Measurements from ENCODE around the gene P4HA2. TPM values are rescaled to one million over a fixed set of nuclear protein-coding genes. Genes with fewer than 3 reads are reported as not detected.

The P4HA2 gene
- total and polyA plus RNA-seq, 2 donors = 13.2 to 16.5 TPM

DNA sequence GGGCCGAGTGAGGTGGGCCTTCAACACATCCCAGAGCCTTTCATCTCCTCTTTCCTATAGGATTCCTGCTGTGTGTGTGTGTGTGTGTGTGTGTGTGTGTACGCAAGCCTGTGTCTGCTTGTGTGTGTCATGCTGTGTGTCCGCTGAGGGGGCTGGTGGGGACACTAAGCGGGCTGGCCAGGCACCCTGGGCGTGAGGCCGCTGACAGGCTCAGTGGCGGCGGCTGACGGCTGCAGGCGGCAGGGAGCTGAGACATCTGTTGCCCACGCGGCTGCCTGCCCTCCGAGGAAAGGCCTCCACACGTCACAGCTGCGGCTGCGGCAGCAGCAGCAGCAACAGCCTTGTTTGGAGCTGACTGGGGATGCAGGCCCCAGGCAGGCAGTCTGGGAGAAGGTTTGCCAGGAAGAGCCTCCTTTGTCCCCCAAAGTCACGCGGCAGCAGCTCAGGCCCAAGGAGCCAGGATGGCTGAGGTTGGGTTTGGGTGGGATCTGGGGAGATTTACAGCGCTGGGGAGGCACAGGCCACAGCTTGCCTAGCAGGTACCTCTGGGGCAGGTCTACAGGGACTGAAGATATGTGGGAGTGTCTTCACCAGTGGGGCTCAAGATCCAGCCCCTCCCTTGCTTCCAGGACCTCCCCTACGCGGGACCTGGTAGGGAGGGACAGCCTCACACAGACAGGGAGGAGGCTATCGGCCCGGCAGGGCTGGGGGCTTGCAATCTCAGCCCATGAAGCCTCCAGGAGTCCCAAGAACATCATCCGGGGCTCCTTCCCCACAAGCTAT, 31.6 kb upstream of the P4HA2 start:
- H3K9me3 ChIP-seq (ENCODE audit: control insufficient read depth in 2 of 2, insufficient read depth in 1 of 2, low read length in 1 of 2) = no peaks in the 10 kb centered on the region
- 92% methylated on average over 24 of the region's 24 CpGs for WGBS
- no peak overlapping the region for H3K4me3 ChIP-seq (ENCODE audit: low read length in 2 of 2)
- DNase-seq (ENCODE audit: low read depth in 6 of 9, low spot score in 9 of 9) = no peak
- H3K4me1 ChIP-seq (ENCODE audit: control insufficient read depth in 2 of 2, insufficient read depth in 2 of 2, low read length in 2 of 2) = peaks cover 0 to 12% of the 10 kb centered on the region in 2 donors
- H3K27ac ChIP-seq (ENCODE audit: low read depth in 1 of 2, low read length in 1 of 2) = peak overlapping the region; percentile 46 to 80
- no peaks in the 10 kb centered on the region for H3K36me3 ChIP-seq (ENCODE audit: control insufficient read depth in 2 of 2, insufficient read depth in 2 of 2, low read length in 1 of 2)
- peaks cover 2 to 40% of the 10 kb centered on the region in 2 donors for H3K27me3 ChIP-seq (ENCODE audit: control insufficient read depth in 2 of 2, insufficient read depth in 1 of 2, low read length in 1 of 2)

DNA sequence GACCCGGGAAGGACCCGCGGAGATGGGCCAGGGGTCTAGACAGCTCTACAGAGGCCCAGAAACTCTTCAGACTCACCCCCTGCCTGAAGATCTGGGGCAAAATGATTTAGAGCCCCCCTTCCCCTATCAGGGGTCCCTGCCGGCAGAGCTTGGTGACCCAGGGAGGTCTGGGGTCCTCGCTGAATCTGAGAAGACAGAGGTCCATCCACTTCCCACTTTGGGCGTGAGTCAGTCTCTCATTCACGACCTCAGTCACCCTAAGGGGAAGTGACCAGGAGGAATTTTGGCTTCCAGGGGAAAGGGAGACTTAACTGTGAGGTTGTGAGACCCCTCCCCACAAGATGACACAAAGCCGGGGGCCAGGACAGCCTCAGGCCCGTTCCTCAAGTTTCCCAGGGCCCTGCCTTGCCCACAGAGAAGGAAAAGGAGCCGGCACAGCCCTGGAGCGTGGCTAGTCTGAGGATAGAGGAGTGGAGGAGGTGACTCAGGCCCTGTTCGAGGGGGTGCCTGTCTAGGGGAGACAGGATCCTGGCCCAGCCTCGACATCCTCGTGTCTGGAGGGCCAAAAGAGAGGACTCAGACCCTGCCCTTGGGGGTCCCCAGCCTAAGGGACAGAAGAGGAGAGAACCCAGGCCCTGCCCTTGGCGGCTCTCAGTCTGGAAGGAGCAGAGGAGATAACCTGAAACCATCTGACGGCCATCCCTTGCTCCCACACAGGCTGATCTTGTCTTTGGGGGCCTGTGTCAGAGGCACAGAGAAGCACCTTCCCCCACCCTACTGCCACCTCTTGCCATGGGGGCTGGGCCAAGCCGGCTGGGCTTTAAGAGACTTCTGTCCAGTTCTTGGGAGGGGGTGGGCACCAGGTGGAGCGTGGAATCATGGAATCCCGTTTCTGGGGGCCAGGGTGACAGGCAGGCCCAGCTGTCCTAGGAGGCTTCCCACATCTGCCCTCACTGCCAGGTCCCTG, 30.7 kb upstream of the P4HA2 start:
- WGBS = 88% methylated on average over 19 of the region's 19 CpGs
- DNase-seq (ENCODE audit: low read depth in 6 of 9, low spot score in 9 of 9) = no peak
- H3K27me3 ChIP-seq (ENCODE audit: control insufficient read depth in 2 of 2, insufficient read depth in 1 of 2, low read length in 1 of 2) = peaks cover 2 to 40% of the 10 kb centered on the region in 2 donors
- no peaks in the 10 kb centered on the region for H3K36me3 ChIP-seq (ENCODE audit: control insufficient read depth in 2 of 2, insufficient read depth in 2 of 2, low read length in 1 of 2)
- peak overlapping the region; percentile 46 to 80 for H3K27ac ChIP-seq (ENCODE audit: low read depth in 1 of 2, low read length in 1 of 2)
- H3K4me3 ChIP-seq (ENCODE audit: low read length in 2 of 2) = peak overlapping the region; percentile 36 to 40
- H3K9me3 ChIP-seq (ENCODE audit: control insufficient read depth in 2 of 2, insufficient read depth in 1 of 2, low read length in 1 of 2) = no peaks in the 10 kb centered on the region
- peaks cover 0 to 12% of the 10 kb centered on the region in 2 donors for H3K4me1 ChIP-seq (ENCODE audit: control insufficient read depth in 2 of 2, insufficient read depth in 2 of 2, low read length in 2 of 2)

DNA sequence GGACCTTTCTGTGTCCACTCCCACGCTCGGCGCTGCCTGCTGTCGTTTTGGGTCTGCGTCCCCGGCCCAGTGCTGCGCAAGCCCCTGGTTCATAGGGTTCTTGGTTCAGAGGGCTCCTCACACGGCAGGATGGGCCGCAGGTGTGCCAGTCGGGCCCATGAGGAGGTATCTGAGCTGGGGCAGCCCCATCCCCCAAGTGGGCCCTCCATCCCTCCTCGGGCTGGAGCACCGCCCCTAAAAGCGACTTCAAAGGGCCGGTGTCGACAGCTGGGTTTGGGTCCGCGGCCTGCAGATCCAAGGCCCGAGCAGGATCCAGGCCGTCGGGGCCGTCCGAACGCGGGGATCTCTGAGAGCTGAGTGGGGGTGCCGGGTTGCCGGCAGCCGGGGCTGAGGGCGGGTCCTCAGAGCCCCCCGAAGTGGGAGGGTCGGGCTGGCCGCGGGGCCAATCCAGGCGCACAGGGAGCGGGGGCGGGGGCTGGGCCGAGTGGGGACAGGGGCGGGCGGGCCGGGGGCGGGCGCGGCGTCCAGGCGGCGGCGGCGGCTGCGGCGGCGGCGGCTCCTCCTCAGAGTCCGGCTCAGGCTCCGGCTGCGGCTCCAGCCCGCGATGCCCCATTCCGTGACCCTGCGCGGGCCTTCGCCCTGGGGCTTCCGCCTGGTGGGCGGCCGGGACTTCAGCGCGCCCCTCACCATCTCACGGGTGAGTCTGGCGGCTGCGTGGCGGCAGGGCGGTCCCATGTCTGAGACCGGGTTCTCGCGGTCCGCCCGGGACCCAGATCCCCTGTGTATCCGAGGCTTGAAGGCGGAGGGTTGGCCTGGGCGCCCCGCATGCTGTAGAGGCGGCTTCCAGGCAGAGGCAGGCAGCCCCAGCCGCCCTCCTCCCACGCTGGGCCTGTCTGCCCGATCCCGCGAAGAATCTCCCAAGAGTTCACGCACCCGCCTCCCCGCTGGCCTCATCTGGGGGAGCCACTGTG, 29.8 kb upstream of the P4HA2 start, which contains the start of gene PDLIM4:
Gene PDLIM4 (plus strand): TSS at position 566 of the 971 bp plus-strand sequence. CDS start 39 bp downstream, at position 605.
- WGBS = 27% methylated on average over 88 of the region's 88 CpGs

DNA sequence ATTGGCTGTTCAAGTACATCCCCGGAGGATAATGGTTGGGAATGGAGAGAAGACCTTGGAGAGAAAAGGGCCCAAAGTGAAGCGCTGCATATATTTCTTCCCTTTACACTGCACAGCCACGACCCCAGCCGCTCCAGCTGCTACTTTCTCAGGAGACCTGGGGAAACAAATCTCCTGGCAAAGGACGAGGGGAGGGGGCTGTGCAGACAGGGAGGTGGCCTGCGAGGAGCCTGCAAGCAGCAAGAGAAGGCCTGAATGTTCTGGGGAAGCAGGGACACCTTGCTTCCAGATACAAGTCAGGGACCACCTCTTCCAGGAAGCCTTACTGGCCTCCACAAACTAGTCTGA, 29.1 kb upstream of the P4HA2 start:
- no peak for DNase-seq (ENCODE audit: low read depth in 6 of 9, low spot score in 9 of 9)
- H3K27me3 ChIP-seq (ENCODE audit: control insufficient read depth in 2 of 2, insufficient read depth in 1 of 2, low read length in 1 of 2) = peaks cover 2 to 40% of the 10 kb centered on the region in 2 donors
- H3K9me3 ChIP-seq (ENCODE audit: control insufficient read depth in 2 of 2, insufficient read depth in 1 of 2, low read length in 1 of 2) = no peaks in the 10 kb centered on the region
- no peak overlapping the region for H3K27ac ChIP-seq (ENCODE audit: low read depth in 1 of 2, low read length in 1 of 2)
- no peak overlapping the region for H3K4me3 ChIP-seq (ENCODE audit: low read length in 2 of 2)
- no peaks in the 10 kb centered on the region for H3K36me3 ChIP-seq (ENCODE audit: control insufficient read depth in 2 of 2, insufficient read depth in 2 of 2, low read length in 1 of 2)
- peaks cover 0 to 14% of the 10 kb centered on the region in 2 donors for H3K4me1 ChIP-seq (ENCODE audit: control insufficient read depth in 2 of 2, insufficient read depth in 2 of 2, low read length in 2 of 2)
- WGBS = 97% methylated on average over 6 of the region's 6 CpGs

More for the DNA sequence above, 29.8 kb upstream of the P4HA2 start, which contains the start of gene PDLIM4:
- Histone ChIP-seq H3K27me3 (ENCODE audit: control insufficient read depth in 2 of 2, insufficient read depth in 1 of 2, low read length in 1 of 2) (peaks cover 2 to 40% of the 10 kb centered on the region in 2 donors), H3K4me1 (ENCODE audit: control insufficient read depth in 2 of 2, insufficient read depth in 2 of 2, low read length in 2 of 2) (peaks cover 0 to 14% of the 10 kb centered on the region in 2 donors), H3K36me3 (ENCODE audit: control insufficient read depth in 2 of 2, insufficient read depth in 2 of 2, low read length in 1 of 2) (no peaks in the 10 kb centered on the region), H3K4me3 (ENCODE audit: low read length in 2 of 2) (peak within 1 kb of the TSS; percentile 36 to 40), H3K9me3 (ENCODE audit: control insufficient read depth in 2 of 2, insufficient read depth in 1 of 2, low read length in 1 of 2) (no peaks in the 10 kb centered on the region), H3K27ac (ENCODE audit: low read depth in 1 of 2, low read length in 1 of 2) (peak within 1 kb of the TSS in 1 of 2 donors; percentile 80)
- peak in 3 of 9 donors; percentile 11 to 53 (median 23) for DNase-seq (ENCODE audit: low read depth in 6 of 9, low spot score in 9 of 9)

DNA sequence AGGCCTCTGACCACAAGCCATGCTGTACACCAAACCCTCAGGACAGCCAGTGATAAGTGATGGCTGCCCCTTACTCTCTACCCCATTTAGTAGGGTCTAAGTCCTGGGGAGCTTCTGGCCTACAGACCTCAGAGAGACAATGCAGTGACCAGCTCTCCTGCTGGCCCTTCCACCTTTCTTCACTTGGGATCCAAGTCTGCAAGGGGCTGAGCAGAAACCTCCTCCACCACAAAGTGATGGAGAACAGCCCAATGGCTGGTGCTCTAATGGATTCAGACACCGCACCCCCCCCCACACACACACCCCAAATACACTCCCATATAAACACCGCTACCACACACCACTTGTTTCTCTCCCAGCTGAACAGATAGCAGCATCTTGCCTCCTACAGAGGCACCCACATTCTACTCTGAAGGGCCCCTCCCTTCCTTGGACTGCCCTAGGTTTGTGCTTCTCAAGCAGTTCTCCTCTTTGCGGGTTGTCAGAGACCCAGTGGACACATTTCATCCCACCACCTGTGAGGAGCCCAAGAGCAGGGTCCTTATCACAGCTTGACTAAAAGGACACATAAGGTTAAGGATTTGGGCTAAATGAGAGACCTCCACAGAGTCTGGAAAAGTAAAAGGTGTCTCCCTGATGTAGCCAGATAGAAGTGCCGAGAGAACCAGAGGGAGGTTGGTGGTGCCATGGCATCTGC, 28.6 kb upstream of the P4HA2 start:
- Histone ChIP-seq H3K9me3 (ENCODE audit: control insufficient read depth in 2 of 2, insufficient read depth in 1 of 2, low read length in 1 of 2) (no peaks in the 10 kb centered on the region), H3K4me3 (ENCODE audit: low read length in 2 of 2) (no peak overlapping the region), H3K27me3 (ENCODE audit: control insufficient read depth in 2 of 2, insufficient read depth in 1 of 2, low read length in 1 of 2) (peaks cover 2 to 40% of the 10 kb centered on the region in 2 donors), H3K36me3 (ENCODE audit: control insufficient read depth in 2 of 2, insufficient read depth in 2 of 2, low read length in 1 of 2) (no peaks in the 10 kb centered on the region), H3K4me1 (ENCODE audit: control insufficient read depth in 2 of 2, insufficient read depth in 2 of 2, low read length in 2 of 2) (peaks cover 0 to 12% of the 10 kb centered on the region in 2 donors), H3K27ac (ENCODE audit: low read depth in 1 of 2, low read length in 1 of 2) (no peak overlapping the region)
- over 99% methylated on average over 4 of the region's 4 CpGs for WGBS
- DNase-seq (ENCODE audit: low read depth in 6 of 9, low spot score in 9 of 9) = no peak

DNA sequence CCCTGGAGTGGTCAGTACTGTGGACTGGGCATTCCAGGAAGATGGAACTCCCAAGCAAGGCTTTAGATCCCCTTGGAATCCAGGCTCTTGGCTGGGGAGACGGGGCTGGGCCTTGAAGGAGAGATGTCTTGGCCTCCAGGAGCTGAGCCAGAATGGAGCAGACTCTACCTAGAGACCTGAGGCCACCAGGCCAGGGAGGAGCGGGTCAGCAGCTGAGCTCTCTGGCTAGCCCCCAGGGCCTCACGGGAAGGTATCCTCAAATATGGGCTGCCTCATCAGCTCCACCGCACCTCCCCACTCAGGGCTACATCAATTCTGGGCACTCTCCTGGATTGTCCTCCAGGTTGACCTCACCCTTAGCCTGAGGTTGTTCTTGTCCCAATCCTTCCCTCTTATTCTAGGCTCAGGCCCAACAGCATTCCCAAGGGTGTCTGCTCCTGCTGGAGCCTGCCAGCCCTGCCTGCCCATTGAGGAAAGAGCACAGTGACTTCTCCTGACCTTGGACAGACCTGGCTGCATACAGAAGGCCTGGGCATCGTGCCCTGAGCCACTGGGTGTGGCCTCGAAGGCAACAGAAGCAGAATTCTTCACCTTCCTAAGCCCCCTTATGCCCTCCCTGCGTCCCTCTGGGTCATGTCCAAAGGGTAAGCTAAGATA, 26.8 kb upstream of the P4HA2 start:
- no peaks in the 10 kb centered on the region for H3K36me3 ChIP-seq (ENCODE audit: control insufficient read depth in 2 of 2, insufficient read depth in 2 of 2, low read length in 1 of 2)
- peaks cover 2 to 38% of the 10 kb centered on the region in 2 donors for H3K27me3 ChIP-seq (ENCODE audit: control insufficient read depth in 2 of 2, insufficient read depth in 1 of 2, low read length in 1 of 2)
- H3K4me3 ChIP-seq (ENCODE audit: low read length in 2 of 2) = no peak overlapping the region
- DNase-seq (ENCODE audit: low read depth in 6 of 9, low spot score in 9 of 9) = no peak
- H3K4me1 ChIP-seq (ENCODE audit: control insufficient read depth in 2 of 2, insufficient read depth in 2 of 2, low read length in 2 of 2) = peaks cover 0 to 7% of the 10 kb centered on the region in 2 donors
- 76% methylated on average over 7 of the region's 7 CpGs for WGBS
- no peaks in the 10 kb centered on the region for H3K9me3 ChIP-seq (ENCODE audit: control insufficient read depth in 2 of 2, insufficient read depth in 1 of 2, low read length in 1 of 2)
- H3K27ac ChIP-seq (ENCODE audit: low read depth in 1 of 2, low read length in 1 of 2) = no peak overlapping the region

DNA sequence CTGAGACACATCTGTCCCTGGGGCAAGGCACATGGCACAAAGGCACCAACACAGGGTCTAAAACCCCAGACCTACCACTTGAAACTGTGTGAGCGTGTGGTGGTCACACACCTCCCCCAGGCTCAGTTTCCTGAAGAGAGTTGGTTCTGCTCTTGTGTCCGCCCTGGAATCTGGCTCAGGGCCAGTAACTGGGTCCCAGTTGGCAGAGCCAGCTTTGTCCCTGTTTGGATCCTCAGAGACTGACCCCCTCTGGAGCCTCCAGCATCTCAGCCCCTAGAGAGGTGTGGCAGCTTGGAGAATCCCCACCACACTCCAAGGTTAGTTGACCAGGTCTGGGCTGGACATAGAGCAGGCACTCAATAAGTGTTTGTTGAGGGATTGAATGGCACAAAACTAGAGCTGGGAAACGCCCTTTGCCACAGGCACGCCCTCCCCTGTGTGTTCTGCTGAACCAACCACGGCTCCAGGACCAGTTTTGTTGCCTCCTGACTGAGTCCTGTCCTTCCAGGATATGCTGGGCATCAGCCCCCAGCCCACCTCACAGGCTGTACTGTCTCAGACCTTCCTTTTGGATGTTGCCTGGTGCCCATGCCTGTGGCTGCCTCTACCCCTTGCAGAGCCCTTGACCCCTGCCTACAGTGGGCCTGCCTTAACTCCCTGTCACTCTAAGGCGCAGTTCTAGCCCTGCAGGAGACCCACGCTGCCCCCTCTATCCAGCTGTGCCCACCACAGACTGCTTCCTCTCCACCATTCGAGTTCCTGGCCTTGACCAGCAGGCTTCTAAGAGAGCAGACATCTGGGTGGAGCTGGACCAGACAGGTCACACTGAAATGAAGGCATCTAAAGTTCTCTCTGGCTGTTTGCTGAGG, 26.0 kb upstream of the P4HA2 start:
- WGBS = 93% methylated on average over 8 of the region's 8 CpGs
- Histone ChIP-seq H3K36me3 (ENCODE audit: control insufficient read depth in 2 of 2, insufficient read depth in 2 of 2, low read length in 1 of 2) (no peaks in the 10 kb centered on the region), H3K27ac (ENCODE audit: low read depth in 1 of 2, low read length in 1 of 2) (no peak overlapping the region)

More for the DNA sequence above, 26.0 kb upstream of the P4HA2 start:
- no peak overlapping the region for H3K4me3 ChIP-seq (ENCODE audit: low read length in 2 of 2)
- peaks cover 2 to 30% of the 10 kb centered on the region in 2 donors for H3K27me3 ChIP-seq (ENCODE audit: control insufficient read depth in 2 of 2, insufficient read depth in 1 of 2, low read length in 1 of 2)
- no peak for DNase-seq (ENCODE audit: low read depth in 6 of 9, low spot score in 9 of 9)
- H3K9me3 ChIP-seq (ENCODE audit: control insufficient read depth in 2 of 2, insufficient read depth in 1 of 2, low read length in 1 of 2) = no peaks in the 10 kb centered on the region
- H3K4me1 ChIP-seq (ENCODE audit: control insufficient read depth in 2 of 2, insufficient read depth in 2 of 2, low read length in 2 of 2) = peaks cover 0 to 7% of the 10 kb centered on the region in 2 donors
